Tibial nerve (tissue), 4 donors: Measurements from ENCODE around the gene BRIP1.

Experiments used
- CTCF ChIP-seq, 5 experiments: fragments of 200-600 bp in 3 of 5; fragments of 450-650 bp in 2 of 5; sonication (generic) in 3 of 5; IDR thresholded peaks; one replicate each; pipeline ENCODE4 v1.5.1; 2016 to 2019; ENCODE audit warnings: antibody characterized with exemption in 5 of 5, mild to moderate bottlenecking in 3 of 5, moderate library complexity in 2 of 5
- EP300 ChIP-seq, 2 donors: sonication (generic); formaldehyde crosslinking; IDR thresholded peaks; one replicate each; pipeline ENCODE4 v1.6.1; 2017; ENCODE audit warnings: antibody characterized with exemption in 2 of 2, mild to moderate bottlenecking in 1 of 2
- POLR2A ChIP-seq, 2 donors: fragments of 450-650 bp; IDR thresholded peaks; one replicate each; pipeline ENCODE4 v1.6.1; 2017; ENCODE audit warnings: antibody characterized with exemption in 2 of 2, mild to moderate bottlenecking in 2 of 2, moderate library complexity in 2 of 2

- TF ChIP-seq CTCF (IDR thresholded peaks at IDR 0.05) (no peak), POLR2A (IDR thresholded peaks at IDR 0.05) (no peak), EP300 (IDR thresholded peaks at IDR 0.05) (no peak)
These were observed 14.4 kb downstream of the BRIP1 start for GRCh38 chr17:61848896-61849295.
